GM18508 (cell line): ENCODE results near the gene HAND1.

Source experiments
- ATAC-seq: cut with Tn5 transposase; IDR thresholded peaks from one replicate; pipeline ENCODE4 v1.9.1; 2021; ENCODE audit warnings: moderate number of reproducible peaks; ENCODE audit not compliant: insufficient read depth, unreplicated experiment

The HAND1 gene

GRCh38 chr5:154478224-154478565, at the start of gene HAND1:
Gene HAND1, minus strand, starts transcription at chr5:154478227. Its CDS starts 219 bp downstream, at chr5:154478008.
- ATAC-seq = no peak

- no peak for ATAC-seq
Measured at GRCh38 chr5:154526231-154527226, 48.5 kb upstream of the HAND1 start.

DNA sequence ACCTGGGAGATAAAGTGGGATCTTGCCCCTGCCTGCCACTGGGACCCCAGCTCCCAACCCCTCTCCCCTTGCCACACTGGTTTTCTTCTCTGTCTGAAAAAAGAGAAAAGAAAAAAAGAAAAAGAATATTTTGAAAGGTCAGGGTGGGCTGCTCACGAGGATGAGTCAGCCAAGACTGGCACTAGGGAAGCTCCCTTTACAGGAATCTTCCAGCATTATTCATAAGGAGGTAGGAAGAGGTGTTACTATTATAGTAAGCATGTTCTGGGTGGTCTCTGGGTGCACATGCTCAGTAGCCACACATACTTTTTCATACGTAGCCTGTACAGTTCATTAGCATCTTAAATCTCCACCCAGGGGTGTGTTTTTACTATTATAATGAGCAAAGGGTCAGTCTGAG, 46.8 kb upstream of the HAND1 start:
- no peak for ATAC-seq

GRCh38 chr5:154524181-154524580, 46.2 kb upstream of the HAND1 start:
- no peak for ATAC-seq

GRCh38 chr5:154523709-154524108, 45.7 kb upstream of the HAND1 start:
- no peak for ATAC-seq

DNA sequence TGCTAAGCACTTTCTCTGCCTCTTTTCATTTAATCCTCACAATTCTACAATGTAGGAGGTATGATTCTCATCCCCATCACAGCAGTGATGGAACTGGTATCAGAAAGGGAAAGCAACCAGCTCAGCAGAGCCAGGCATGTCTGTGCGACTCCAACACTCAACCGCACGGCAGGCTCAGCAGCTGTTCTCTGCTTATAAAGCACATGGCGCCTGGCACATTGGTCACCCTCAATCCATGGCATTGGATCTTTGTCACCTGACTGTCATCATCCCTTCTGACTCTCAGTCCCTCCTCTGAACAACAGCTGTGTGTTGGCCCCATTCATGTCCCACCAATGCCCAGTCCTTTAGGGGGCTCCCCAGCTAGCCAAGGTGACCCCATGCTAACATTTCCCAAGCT, 45.1 kb upstream of the HAND1 start:
- no peak for ATAC-seq

GRCh38 chr5:154522284-154522683, 44.3 kb upstream of the HAND1 start:
- ATAC-seq = no peak

DNA sequence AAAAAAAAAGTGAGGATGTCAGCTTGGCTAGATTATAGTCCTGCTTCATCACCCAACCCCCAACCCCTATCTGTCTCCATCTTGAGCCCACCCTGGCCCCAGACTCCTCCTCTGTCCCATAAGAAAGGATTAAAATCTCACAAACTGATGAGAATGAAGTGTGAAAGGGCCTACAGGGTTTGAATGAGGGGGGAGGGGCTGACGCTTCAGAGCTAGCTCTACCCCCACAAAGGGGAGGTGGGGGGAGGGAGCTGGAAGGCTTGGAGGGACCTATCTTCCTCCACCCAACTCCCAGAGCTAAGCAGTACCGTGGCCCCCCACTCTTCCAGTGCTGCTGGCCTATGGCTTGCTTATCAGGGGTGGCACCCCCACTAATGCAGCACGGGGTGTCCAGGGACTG, 43.7 kb upstream of the HAND1 start:
- ATAC-seq = no peak

DNA sequence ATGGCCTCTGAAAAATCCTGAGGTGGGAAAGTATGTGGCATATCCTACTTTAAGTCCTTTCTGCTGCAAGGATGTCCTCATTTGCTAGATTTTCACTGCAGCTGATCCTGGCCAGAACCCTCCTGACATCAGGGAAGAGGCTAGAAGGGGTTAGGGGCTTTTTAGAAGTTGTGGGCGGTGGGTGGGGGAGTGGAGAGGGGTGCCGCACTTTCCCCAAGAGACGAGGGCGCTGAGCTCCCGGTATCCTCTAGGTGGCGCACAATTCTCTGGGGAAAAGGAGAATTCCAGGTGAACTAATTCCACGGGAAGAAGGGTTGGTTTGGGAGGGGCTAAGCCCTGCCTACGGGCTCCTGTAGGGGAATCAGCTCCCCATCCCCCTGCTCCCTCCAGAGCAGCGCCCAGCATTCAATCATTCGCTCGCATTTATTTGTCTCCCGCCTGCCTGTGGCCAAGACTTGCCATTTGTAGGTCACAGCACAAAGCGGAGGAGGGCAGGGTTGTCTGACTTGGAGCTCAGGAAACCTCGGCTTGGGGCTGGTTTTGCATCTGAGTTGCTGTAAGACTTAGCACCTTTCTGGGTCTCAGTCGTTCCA, 42.9 kb upstream of the HAND1 start:
- ATAC-seq = no peak

DNA sequence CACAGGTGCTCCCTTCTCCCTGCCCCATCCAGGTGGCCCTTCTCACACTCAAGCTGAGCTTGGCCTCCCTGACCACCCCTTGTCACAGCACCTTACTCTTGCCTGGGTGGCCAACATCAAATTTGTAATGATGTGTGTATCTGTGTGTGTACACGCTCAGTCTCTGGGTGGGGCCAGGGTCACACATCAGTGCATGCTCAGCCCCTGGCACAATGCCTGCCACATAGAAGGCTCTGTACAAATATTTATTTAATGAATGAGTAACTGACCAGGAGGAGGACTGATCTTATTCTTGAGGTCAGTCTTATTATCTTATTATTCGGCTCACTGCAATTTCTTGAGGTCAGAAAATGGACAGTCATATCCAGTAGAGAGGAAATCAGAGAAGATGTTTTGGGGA, 41.3 kb upstream of the HAND1 start:
- ATAC-seq = no peak

- ATAC-seq = no peak
Measured at GRCh38 chr5:154518438-154518867, 40.4 kb upstream of the HAND1 start.

- no peak for ATAC-seq
Measured at GRCh38 chr5:154517810-154518437, 39.9 kb upstream of the HAND1 start.

DNA sequence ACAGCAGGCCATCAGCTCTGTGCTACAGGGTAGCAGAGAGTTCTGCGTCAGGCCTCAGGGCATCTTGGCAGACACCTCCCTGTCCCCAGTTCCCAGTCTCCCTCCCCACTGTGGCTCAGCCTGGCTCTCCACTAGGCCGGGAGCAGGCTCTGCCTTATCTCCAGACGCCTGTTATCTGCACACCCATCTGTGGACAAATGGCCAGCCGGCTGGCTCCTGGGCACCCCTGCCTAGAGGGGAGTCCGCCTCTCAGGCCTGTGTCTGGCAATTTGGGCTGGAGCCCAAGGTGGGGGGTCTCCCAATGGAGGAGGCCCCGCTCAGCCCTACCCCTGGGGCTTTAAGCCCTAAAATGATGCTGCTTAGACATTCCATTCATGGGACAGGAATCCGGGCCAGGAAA, 39.2 kb upstream of the HAND1 start:
- no peak for ATAC-seq

DNA sequence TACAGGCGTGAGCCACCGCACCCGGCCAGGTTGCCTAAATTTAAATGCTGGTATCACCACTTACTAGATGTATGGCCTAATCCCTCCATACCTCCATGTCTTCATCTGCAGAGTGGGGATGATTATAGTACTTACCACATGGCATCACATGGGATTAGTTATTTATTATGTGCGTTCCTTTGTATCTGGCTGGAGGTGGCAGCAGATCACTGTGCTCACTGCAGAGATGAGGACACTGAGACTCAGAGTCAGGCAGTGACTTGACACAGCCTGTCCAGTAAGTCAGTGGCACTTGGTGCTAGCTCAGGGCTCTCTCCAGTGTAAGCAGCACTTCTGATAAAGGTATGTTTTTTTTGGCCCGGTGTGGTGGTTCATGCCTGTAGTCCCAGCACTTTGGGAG, 38.4 kb upstream of the HAND1 start:
- no peak for ATAC-seq

GRCh38 chr5:154515488-154515887, 37.5 kb upstream of the HAND1 start:
- ATAC-seq = peak; percentile 84

GRCh38 chr5:154514331-154514730, 36.3 kb upstream of the HAND1 start:
- no peak for ATAC-seq

DNA sequence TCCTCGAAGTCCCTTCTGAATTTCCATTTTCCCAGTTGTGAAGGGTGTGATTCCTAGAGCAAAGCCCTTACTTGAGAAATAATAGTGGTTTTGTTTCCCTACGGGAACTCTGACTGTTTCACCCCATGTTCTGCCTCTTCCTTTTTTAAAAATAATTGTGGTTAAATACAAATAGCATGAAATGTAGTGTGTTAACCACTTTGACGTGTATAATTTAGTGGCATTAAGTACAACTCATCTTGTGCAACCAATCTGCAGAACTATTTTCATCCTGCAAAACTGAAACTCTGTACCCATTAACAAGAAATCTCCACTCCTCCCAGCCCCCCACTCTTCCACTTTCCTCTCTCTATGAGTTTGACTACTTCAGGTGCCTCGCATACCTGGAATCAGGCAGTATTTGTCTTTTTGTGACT, 35.6 kb upstream of the HAND1 start:
- no peak for ATAC-seq

- no peak for ATAC-seq
Measured at GRCh38 chr5:154511984-154512383, 34.0 kb upstream of the HAND1 start.

DNA sequence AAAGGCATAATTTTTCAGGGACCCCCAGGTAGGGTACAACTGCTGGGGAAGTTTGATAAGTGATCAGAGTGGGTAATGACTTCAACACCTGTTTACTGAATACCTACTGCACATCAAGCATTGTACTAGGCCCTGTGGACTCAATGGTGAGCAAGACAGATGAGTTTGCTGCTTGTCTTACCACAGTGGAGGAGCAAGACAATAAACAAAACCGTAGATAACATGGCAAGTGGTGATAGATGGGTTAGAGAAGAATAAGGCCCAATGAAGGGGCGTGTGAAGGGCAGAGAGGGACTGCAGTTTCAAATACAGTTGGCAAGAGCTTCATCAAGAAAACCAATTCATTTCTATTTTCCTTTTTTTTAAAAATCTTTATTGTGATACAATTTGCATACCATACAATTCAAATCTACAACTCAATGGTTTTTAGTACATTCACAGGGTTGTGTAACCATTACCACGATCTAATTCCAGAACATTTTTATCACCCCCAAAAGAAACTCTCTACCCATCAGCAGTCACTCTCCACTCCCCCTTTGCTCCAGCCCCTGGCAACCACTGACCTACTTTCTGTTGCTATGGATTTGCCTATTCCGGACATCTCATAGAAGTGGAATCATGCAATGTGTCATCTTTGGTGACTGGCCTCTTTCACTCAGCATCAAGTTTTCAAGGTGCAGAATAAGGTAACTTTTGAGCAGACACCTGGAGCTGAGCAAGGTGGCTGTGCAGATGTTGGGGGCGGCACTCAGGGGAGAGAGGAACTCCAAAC, 31.9 kb upstream of the HAND1 start:
- ATAC-seq = no peak

DNA sequence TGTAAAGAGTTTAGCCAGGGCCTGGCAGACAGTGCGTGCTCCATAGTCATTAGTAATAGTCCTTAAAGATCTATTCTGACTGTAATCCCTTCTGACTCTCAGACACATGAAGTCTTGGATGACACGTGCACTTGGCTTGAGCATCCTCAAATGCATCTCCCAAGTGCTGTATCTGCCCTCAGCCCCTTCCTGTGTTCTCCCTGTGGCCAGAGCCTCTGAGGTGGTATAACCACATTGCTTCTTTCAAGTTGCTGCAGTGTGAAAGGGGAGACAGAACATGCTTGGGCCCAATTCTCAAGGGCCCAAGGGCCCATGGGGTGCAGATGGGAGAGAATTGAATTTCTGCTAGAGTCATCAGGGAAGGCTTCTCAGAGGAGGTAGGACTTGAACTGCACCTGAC, 30.1 kb upstream of the HAND1 start:
- no peak for ATAC-seq

DNA sequence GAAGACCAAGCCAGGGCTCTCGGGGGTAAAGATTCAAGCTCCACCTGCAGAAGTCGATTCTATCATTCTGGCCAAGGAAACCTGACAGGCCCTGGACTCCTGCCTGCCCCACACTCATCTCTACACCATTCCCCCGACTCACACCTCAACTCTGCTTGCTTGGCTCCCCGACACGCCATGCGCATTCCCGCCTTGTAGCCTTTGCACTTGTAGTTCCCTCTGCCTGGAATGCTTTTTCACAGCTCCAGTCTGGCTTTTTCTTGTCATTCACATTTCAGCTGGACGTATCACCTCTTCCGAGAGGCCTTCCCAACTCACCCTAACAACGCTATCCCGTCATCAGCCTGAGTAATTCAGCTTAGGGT, 28.7 kb upstream of the HAND1 start:
- ATAC-seq = no peak
